Panc1 (cell line): Measurements from ENCODE around the gene ERGIC1. TPM values are rescaled to one million over a fixed set of nuclear protein-coding genes. Genes with fewer than 3 reads are reported as not detected.

ENCODE experiments used
- ATAC-seq: fragments of 200-7000 bp; cut with Tn5 transposase; 2 replicates; pipeline ENCODE4 v1.9.1; 2020; ENCODE audit warnings: mild to moderate bottlenecking, moderate library complexity
- BruUV-seq: library from RNA; stranded (reverse); fragments of 400-500 nt; replicated peaks from 2 replicates; lab custom pipeline; 2021; lab: Mats Ljungman, UMichigan
- CTCF ChIA-PET: fragments of 300-600 bp; sonication (Branson Sonifier 250); formaldehyde crosslinking; loops from one replicate; lab custom pipeline; 2022; ENCODE audit warnings: antibody characterized with exemption; lab: Charles Lee
- POLR2A ChIA-PET: fragments of 300-600 bp; sonication (Branson Sonifier 250); formaldehyde crosslinking; loops from one replicate; lab custom pipeline; 2022; ENCODE audit warnings: antibody characterized with exemption; lab: Charles Lee
- DNase-seq: peaks from one replicate; pipeline ENCODE4 v3.0.0-alpha.2; 2010; ENCODE audit warnings: low read depth, low spot score
- H3K27ac ChIP-seq: 2 replicates; pipeline ENCODE4 v1.5.1; 2011; ENCODE audit warnings: mild to moderate bottlenecking, low read length, inconsistent platforms
- H3K27me3 ChIP-seq: fragments of 200-500 bp; sonication (Bioruptor generic); 2 replicates; pipeline ENCODE4 v1.6.0; 2014; ENCODE audit warnings: low read length, inconsistent platforms; ENCODE audit not compliant: control insufficient read depth, insufficient read depth
- H3K36me3 ChIP-seq: fragments of 200-500 bp; sonication (Bioruptor generic); 2 replicates; pipeline ENCODE4 v1.5.1; 2014; ENCODE audit warnings: inconsistent platforms, mild to moderate bottlenecking, low read length, moderate library complexity; ENCODE audit not compliant: control insufficient read depth, insufficient read depth
- H3K4me1 ChIP-seq: 2 replicates; pipeline ENCODE4 v1.5.1; 2011; ENCODE audit warnings: inconsistent platforms, mild to moderate bottlenecking, low read length, moderate library complexity; ENCODE audit not compliant: control insufficient read depth, insufficient read depth
- H3K4me3 ChIP-seq, 2 experiments: 2 replicates each; pipeline ENCODE4 v1.5.1; 2011 to 2012; ENCODE audit warnings: low read depth in 2 of 2, low read length in 2 of 2, mild to moderate bottlenecking in 2 of 2, inconsistent platforms in 1 of 2, moderate library complexity in 1 of 2
- H3K9me3 ChIP-seq: fragments of 200-500 bp; sonication (Bioruptor generic); 2 replicates; pipeline ENCODE4 v1.5.1; 2014; ENCODE audit warnings: low read depth, mild to moderate bottlenecking, inconsistent platforms, low read length, moderate library complexity; ENCODE audit not compliant: control insufficient read depth, insufficient read depth
- POLR2AphosphoS5 ChIP-seq: IDR thresholded peaks from 2 replicates; pipeline ENCODE4 v1.6.1; 2012; ENCODE audit warnings: mild to moderate bottlenecking, low read depth, low read length, moderate library complexity
- REST ChIP-seq, 2 experiments: IDR thresholded peaks; 2 replicates each; pipeline ENCODE4 v1.6.1; 2011 to 2012; ENCODE audit warnings: low read depth in 2 of 2, control low read depth in 1 of 2, low read length in 1 of 2, mild to moderate bottlenecking in 1 of 2, moderate library complexity in 1 of 2; ENCODE audit not compliant: insufficient read depth in 1 of 2
- SIN3A ChIP-seq: IDR thresholded peaks from 2 replicates; pipeline ENCODE4 v1.6.1; 2012; ENCODE audit warnings: low read depth, mild to moderate bottlenecking, low read length, moderate library complexity, borderline replicate concordance; ENCODE audit not compliant: insufficient read depth
- TCF7L2 ChIP-seq: IDR thresholded peaks from 2 replicates; pipeline ENCODE4 v1.6.1; 2011; ENCODE audit warnings: mild to moderate bottlenecking, low read depth, low read length, inconsistent platforms
- in situ Hi-C: cut with HindIII; loops from 2 replicates; pipeline ENCODE4 v1.10.0; 2016; ENCODE audit warnings: low sequenced_read_pairs, low pct_unique_long_range_greater_than_20kb
- intact Hi-C: fragments of 100-400 bp; cut with micrococcal nuclease; formaldehyde crosslinking; loops from one replicate; pipeline ENCODE4 v1.10.0; 2022; ENCODE audit not compliant: unreplicated experiment
- total RNA-seq: library from RNA; stranded (reverse); gene quantifications from one replicate; pipeline ENCODE4 v1.2.1, GENCODE V29; 2021; ENCODE audit not compliant: unreplicated experiment
- TF ChIP-seq, protein P1 (sequence below): fragments of 450-650 bp; IDR thresholded peaks from 2 replicates; pipeline ENCODE4 v1.5.1; 2017; ENCODE audit warnings: mild to moderate bottlenecking

ERGIC1 gene
- total RNA-seq, 1 experiment from 2014 or later: 206 TPM

GRCh38 chr5:172801179-172801671 is 32.8 kb upstream of the ERGIC1 start:
- Histone ChIP-seq H3K36me3 (no peaks in the 10 kb centered on the region), H3K9me3 (no peaks in the 10 kb centered on the region), H3K27ac (peak overlapping the region; percentile 0; the same call in 1 of the 2 replicates), H3K27me3 (no peaks in the 10 kb centered on the region), H3K4me1 (peaks cover 18% of the 10 kb centered on the region), H3K4me3 (no peak overlapping the region)
- no TSS peak for BruUV-seq
- no peak for TF ChIP-seq POLR2AphosphoS5
- TF ChIP-seq, protein P1, sequence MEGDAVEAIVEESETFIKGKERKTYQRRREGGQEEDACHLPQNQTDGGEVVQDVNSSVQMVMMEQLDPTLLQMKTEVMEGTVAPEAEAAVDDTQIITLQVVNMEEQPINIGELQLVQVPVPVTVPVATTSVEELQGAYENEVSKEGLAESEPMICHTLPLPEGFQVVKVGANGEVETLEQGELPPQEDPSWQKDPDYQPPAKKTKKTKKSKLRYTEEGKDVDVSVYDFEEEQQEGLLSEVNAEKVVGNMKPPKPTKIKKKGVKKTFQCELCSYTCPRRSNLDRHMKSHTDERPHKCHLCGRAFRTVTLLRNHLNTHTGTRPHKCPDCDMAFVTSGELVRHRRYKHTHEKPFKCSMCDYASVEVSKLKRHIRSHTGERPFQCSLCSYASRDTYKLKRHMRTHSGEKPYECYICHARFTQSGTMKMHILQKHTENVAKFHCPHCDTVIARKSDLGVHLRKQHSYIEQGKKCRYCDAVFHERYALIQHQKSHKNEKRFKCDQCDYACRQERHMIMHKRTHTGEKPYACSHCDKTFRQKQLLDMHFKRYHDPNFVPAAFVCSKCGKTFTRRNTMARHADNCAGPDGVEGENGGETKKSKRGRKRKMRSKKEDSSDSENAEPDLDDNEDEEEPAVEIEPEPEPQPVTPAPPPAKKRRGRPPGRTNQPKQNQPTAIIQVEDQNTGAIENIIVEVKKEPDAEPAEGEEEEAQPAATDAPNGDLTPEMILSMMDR: no peak
- TF ChIP-seq TCF7L2: no peak
- no peak for TF ChIP-seq SIN3A
- no peak for TF ChIP-seq REST (IDR thresholded peaks at IDR 0.05; ENCODE audit: insufficient read depth in 1 of 2, low read depth in 2 of 2, low read length in 1 of 2)
- CTCF ChIA-PET: no interaction called here
- intact Hi-C loops (no loop called here), in situ Hi-C loops (no loop called here)
- ATAC-seq (no peak; the same call in 1 of the 2 replicates), DNase-seq (peak; percentile 70)
- POLR2A ChIA-PET: interaction anchor here (0.5 kb wide), 1 partner anchor 385 kb away, joined by 9 read pairs; no protein-coding TSS in a partner anchor

GRCh38 chr5:172802112-172802511 is 31.9 kb upstream of the ERGIC1 start:
- no TSS peak for BruUV-seq
- ChIA-PET CTCF (no interaction called here), POLR2A (no interaction called here)
- no peak for ATAC-seq
- Histone ChIP-seq H3K36me3 (no peaks in the 10 kb centered on the region), H3K4me3 (no peak overlapping the region), H3K9me3 (no peaks in the 10 kb centered on the region), H3K27me3 (no peaks in the 10 kb centered on the region), H3K27ac (peak overlapping the region; percentile 5; the same call in 1 of the 2 replicates), H3K4me1 (peaks cover 18% of the 10 kb centered on the region)
- intact Hi-C loops: no loop called here
- TF ChIP-seq POLR2AphosphoS5 (no peak), REST (IDR thresholded peaks at IDR 0.05; ENCODE audit: insufficient read depth in 1 of 2, low read depth in 2 of 2, low read length in 1 of 2) (no peak), TCF7L2 (no peak), SIN3A (no peak)
- TF ChIP-seq, protein P1: no peak
- no peak for DNase-seq
- in situ Hi-C loops: no loop called here
